Fibroblast of mammary gland (primary cell): ENCODE results near the gene SIX2.
"Not testable (repeated sequence)": the region's sequence is repeated elsewhere in the genome, so short reads cannot be mapped to it uniquely, and the experiment has no call there.

Source experiments
- DNase-seq: peaks from one replicate; pipeline ENCODE4 v3.0.0-alpha.2; 2010; ENCODE audit warnings: low read depth
- H3K4me3 ChIP-seq: 2 replicates; pipeline ENCODE4 v1.5.1; 2011; ENCODE audit warnings: low read depth, mild to moderate bottlenecking, low read length, moderate library complexity; ENCODE audit not compliant: control insufficient read depth
- TF ChIP-seq, protein P1 (sequence below): conservative IDR thresholded peaks from 2 replicates; pipeline ENCODE4 v1.5.1; 2011; ENCODE audit warnings: low read depth, low read length, inconsistent platforms; ENCODE audit not compliant: control insufficient read depth, insufficient read depth

Gene SIX2

DNA sequence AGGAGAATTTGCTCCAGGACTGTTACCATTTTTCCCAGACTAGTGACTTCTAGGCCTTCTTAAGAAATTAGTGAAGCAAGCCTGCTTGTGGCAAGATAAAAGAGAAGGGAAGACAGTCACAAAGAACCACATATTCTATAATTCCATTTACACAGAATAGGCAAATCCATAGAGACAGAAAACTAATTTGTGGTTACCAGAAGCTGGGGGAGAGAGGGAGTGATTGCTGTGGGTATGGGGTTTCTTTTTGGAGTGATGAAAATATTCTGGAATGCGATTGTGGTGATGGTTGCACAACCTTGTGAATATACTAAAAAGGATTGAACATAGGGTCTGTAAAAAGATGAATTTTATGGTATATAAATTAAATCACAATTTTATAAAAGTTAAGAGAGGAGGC, 37.5 kb upstream of the SIX2 start:
- H3K4me3 ChIP-seq: no peak overlapping the region
- TF ChIP-seq, protein P1, sequence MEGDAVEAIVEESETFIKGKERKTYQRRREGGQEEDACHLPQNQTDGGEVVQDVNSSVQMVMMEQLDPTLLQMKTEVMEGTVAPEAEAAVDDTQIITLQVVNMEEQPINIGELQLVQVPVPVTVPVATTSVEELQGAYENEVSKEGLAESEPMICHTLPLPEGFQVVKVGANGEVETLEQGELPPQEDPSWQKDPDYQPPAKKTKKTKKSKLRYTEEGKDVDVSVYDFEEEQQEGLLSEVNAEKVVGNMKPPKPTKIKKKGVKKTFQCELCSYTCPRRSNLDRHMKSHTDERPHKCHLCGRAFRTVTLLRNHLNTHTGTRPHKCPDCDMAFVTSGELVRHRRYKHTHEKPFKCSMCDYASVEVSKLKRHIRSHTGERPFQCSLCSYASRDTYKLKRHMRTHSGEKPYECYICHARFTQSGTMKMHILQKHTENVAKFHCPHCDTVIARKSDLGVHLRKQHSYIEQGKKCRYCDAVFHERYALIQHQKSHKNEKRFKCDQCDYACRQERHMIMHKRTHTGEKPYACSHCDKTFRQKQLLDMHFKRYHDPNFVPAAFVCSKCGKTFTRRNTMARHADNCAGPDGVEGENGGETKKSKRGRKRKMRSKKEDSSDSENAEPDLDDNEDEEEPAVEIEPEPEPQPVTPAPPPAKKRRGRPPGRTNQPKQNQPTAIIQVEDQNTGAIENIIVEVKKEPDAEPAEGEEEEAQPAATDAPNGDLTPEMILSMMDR: no peak
- DNase-seq: peak; percentile 50

DNA sequence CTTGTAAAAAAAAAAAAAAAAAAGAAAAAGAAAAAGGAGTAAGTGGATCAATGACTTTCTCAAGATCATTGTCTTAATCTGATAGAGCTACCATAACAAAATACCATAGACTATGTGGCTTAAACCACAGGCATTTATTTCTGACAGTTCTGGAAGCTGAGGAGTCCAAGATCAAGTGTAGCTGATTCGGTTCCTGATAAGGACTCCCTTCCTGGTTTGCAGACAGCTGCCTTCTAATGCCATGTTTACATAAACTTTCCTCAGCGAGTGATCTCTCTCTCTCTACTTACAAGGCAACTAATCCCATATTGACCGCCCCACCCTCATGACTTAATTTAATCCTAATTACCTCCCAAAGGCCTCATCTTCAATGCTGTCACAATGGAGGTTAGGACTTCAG, 36.5 kb upstream of the SIX2 start:
- no peak for DNase-seq
- H3K4me3 ChIP-seq: no peak overlapping the region
- TF ChIP-seq, protein P1: no peak

DNA sequence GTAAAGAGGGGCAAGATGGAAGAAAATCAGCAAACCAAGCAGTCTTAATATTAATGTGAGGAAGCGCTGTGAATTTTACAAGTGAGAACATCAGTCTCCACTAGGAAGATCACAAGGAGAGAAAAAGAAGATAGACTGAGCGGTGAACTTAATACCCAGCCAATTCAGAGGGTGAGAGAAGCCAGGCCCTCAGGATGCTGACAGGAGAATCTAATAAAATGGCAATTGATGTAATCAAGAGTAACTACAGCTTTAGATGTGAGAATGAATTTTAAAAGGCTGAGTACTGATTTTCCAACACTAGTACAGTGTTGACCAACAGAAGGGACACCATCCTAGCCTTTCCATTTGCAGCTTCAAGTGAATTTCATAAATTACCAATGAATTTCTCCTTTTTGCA, 35.7 kb upstream of the SIX2 start:
- TF ChIP-seq, protein P1: no peak
- H3K4me3 ChIP-seq: no peak overlapping the region
- no peak for DNase-seq

DNA sequence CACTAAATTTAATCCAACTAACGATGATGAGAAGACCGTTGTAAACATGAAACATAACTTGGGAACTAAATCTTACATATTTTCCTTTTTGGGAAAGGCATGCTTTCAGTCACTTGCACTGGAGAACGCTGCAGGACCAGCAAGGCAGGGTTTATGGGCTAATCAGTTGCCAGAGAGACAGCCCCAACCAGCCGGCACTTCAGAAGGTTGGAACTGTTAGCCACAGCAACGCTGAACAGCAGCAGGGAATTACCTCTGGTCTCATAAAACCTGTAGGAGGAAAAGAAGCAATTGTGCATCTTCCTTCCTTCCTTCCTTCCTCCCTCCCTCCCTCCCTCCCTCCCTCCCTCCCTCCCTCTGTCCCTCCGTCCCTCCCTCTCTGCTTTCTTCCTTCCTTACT, 33.9 kb upstream of the SIX2 start:
- no peak for DNase-seq
- TF ChIP-seq, protein P1: no peak
- H3K4me3 ChIP-seq: no peak overlapping the region

DNA sequence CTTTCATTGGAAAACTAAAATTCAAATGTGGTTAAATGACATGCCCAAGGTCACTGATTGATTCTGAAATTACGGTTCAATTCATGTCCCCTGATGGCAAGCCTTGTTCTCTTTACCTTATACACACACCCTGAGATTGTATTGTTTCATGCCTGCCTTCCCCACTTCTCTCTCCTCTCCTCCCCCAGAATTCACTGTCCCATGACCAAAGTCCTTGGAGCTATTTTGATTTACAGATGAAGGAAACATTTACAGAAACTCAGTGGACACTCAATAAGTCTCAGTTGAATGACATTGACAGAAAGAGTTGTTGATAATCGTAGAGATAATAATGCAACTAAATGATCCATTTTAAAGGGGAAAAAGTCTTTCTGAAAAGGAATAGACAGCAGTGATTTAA, 33.1 kb upstream of the SIX2 start:
- TF ChIP-seq, protein P1: no peak
- H3K4me3 ChIP-seq: no peak overlapping the region
- DNase-seq: no peak

DNA sequence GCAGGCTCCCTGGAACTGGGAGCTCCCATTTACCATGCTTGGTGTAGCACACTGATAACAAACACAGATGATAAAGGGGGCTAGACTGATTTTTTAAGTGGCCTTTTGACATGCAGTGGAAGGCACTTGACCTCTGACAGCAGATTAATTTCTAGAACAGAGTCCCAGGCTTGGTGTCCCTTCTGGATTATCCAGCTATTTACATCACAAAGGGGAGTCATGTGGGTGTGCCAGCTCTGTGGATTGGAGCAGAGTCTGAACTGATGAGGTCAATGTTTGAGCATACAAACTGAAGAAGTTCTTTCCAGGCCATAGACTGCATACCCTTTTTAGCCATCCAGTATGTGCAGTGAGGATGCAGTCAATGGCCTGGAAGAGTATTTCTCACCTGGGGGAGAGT, 31.5 kb upstream of the SIX2 start:
- TF ChIP-seq, protein P1: no peak
- DNase-seq: no peak
- H3K4me3 ChIP-seq: no peak overlapping the region

DNA sequence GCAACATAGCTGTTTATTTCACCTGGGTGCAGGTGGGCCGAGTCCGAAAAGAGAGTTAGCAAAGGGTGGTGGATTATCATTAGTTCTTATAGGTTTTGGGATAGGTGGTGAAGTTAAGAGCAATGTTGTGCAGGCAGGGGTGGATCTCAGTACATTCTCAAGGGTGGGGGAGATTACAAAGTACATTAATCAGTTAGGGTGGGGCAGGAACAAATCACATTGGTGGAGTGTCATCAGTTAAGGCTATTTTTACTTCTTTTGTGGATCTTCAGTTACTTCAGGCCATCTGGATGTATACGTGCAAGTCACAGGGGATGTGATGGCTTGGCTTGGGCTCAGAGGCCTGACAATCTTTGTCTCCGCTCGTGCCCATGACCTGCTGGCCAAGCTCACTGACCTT, 30.6 kb upstream of the SIX2 start:
- not testable (repeated sequence) for DNase-seq, H3K4me3 ChIP-seq

DNA sequence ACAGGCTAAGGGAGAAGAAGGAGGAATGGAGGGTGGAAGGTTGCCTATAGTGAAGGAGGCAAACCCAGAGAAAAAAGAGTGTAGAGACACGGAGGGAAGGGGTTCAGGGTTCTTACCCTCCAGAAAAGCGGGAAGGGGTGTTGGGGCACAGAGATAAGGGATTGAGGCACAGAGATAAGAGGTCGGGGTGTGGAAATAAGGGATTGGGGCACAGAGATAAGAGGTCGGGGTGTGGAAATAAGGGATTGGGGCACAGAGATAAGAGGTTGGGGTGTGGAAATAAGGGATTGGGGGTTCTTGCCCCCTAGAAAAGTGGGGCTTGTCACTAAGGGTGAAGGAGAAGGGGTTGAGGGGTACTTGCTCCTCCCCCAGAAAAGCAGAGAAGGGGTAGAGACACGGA, 29.6 kb upstream of the SIX2 start:
- H3K4me3 ChIP-seq, DNase-seq: not testable (repeated sequence)
